Thymus (tissue), 11 donors: Measurements from ENCODE around the gene AADACL3. TPM values are rescaled to one million over a fixed set of nuclear protein-coding genes. Genes with fewer than 3 reads are reported as not detected.

ENCODE experiments used
- DNase-seq, 9 donors: peaks; one replicate each; pipeline ENCODE4 v3.0.0-alpha.2; 2013; ENCODE audit warnings: low spot score in 9 of 9, low read depth in 6 of 9, missing footprints in 1 of 9
- H3K27ac ChIP-seq, 2 donors: one replicate each; pipeline ENCODE4 v1.5.1; 2013; ENCODE audit warnings: control low read depth in 1 of 2, low read depth in 1 of 2, low read length in 1 of 2, mild to moderate bottlenecking in 1 of 2, moderate library complexity in 1 of 2
- H3K27me3 ChIP-seq, 2 donors: one replicate each; pipeline ENCODE4 v1.5.1; 2013; ENCODE audit warnings: low read length in 1 of 2; ENCODE audit not compliant: control insufficient read depth in 2 of 2, insufficient read depth in 1 of 2
- H3K36me3 ChIP-seq, 2 donors: one replicate each; pipeline ENCODE4 v1.5.1; 2013; ENCODE audit warnings: low read length in 1 of 2, mild to moderate bottlenecking in 1 of 2, moderate library complexity in 1 of 2; ENCODE audit not compliant: control insufficient read depth in 2 of 2, insufficient read depth in 2 of 2
- H3K4me1 ChIP-seq, 2 donors: one replicate each; pipeline ENCODE4 v1.5.1; 2013; ENCODE audit warnings: low read length in 2 of 2; ENCODE audit not compliant: control insufficient read depth in 2 of 2, insufficient read depth in 2 of 2
- H3K4me3 ChIP-seq, 2 donors: one replicate each; pipeline ENCODE4 v1.5.1; 2013; ENCODE audit warnings: low read length in 2 of 2, control low read depth in 1 of 2, mild to moderate bottlenecking in 1 of 2
- H3K9me3 ChIP-seq, 2 donors: one replicate each; pipeline ENCODE4 v1.5.1; 2013; ENCODE audit warnings: low read length in 1 of 2, mild to moderate bottlenecking in 1 of 2; ENCODE audit not compliant: control insufficient read depth in 2 of 2, insufficient read depth in 1 of 2
- WGBS: extraction: QIAGEN DNeasy Blood & Tissue Kit; methylation state at CpG from one replicate; pipeline ENCODE4 v1.1.7; 2013; 5-methylcytosine and 5-hydroxymethylcytosine counted together
- polyA plus RNA-seq: library from polyadenylated mRNA; stranded (reverse); fragments of 200-250 nt; gene quantifications from one replicate; pipeline ENCODE4 v1.2.3, GENCODE V29; 2013
- total RNA-seq: library from RNA; stranded (reverse); fragments of 120-200 nt; gene quantifications from one replicate; pipeline ENCODE4 v1.2.4, GENCODE V29; 2013
- donor health status: healthy.

The AADACL3 gene
- total and polyA plus RNA-seq, 2 donors, result 0.05 to 0.07 TPM

DNA sequence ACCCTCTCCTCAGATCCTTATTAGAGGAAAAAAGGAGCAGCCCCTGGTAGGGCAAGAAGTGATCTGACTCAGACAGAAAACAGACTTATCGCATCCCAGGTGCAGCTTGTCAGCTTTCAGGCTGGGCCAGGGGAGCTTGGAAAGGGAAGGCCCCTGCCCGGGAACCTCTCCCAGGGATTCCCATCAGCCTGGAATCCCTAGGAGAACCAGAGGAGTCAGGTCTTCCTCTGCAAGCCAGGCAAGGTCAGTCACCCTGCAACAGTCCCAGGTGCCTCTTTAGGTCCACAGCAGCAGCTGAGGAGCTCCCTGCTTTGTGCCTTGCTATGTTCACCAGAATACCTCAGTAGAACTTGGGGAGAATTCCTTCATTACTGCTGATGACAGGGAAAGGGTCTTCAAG lies 54.7 kb downstream of the AADACL3 start:
- Histone ChIP-seq H3K4me1 (no peaks in the 10 kb centered on the region), H3K27me3 (no peaks in the 10 kb centered on the region), H3K27ac (no peak overlapping the region), H3K36me3 (no peaks in the 10 kb centered on the region), H3K9me3 (no peaks in the 10 kb centered on the region), H3K4me3 (no peak overlapping the region)
- no peak for DNase-seq
- 93% methylated on average over 2 of the region's 2 CpGs for WGBS

DNA sequence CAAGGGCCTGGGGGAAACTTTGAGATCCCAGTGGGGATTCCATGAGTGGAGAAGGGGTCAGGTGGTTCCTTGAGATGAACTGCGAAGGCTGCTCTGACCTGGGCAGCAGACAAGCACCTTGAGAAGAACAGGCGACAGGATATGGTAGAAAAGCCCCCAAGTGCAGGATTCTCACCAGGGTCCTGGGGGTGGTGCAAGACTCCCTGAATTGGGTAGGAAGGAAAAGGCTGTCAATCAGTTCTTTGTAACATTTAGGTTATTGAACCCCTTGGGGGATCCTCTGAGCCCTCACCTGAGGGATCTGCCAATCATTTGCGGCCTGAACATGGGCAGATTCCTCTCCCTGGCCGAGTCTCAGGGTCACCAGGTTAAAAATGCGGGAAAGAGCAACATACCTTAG lies 55.3 kb downstream of the AADACL3 start:
- Histone ChIP-seq H3K27me3 (no peaks in the 10 kb centered on the region), H3K4me3 (no peak overlapping the region), H3K36me3 (no peaks in the 10 kb centered on the region), H3K27ac (no peak overlapping the region), H3K9me3 (no peaks in the 10 kb centered on the region), H3K4me1 (no peaks in the 10 kb centered on the region)
- DNase-seq, result no peak
- WGBS, result 88% methylated on average over 5 of the region's 5 CpGs

DNA sequence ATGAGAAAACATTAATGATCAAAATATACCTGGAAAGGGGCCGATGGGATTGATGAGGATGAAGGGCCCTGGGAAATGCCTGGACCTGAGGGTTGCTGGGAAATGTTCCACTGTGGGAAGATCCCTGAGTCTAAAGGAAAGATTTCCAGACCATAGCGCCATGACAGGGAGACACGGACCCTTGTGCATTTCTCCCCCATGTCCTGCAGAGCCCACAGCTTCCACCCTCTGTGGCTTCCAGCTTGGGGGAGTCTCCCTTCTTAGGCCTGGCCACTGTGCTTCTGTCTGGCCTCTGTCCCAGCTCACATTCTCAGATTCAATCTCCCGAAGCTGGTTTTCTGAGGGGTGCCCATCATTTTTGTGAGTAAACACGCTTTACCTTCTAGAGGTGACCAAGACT lies 56.6 kb downstream of the AADACL3 start:
- Histone ChIP-seq H3K27ac (no peak overlapping the region), H3K36me3 (no peaks in the 10 kb centered on the region), H3K27me3 (no peaks in the 10 kb centered on the region), H3K4me1 (no peaks in the 10 kb centered on the region), H3K4me3 (no peak overlapping the region), H3K9me3 (no peaks in the 10 kb centered on the region)
- 94% methylated on average over 5 of the region's 5 CpGs for WGBS
- no peak for DNase-seq

DNA sequence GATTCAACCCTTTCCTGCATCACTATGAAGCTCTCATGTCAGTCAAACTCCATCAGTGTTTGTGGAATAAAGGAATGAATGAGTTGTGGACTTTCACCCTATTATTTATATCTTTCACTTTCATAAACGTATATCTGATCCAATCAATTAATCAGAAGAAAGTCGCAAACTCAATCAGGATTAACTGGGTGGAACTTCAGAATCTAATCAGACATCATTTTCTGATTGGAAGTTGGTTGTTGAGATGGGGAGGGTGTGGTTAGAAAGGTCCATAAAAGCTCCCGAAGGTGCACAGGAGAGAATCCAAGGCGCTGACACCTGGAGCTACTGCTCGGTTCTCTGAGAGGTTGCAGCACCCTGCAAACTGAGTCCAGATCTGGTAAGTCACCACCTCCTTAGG lies 57.5 kb downstream of the AADACL3 start, which contains the start of gene PRAMEF12:
PRAMEF12 (plus strand) TSS at position 301 of the 400 bp plus-strand sequence. CDS start 1,130 bp downstream, outside the sequence.
- DNase-seq, result no peak
- Histone ChIP-seq H3K36me3 (no peaks in the 10 kb centered on the region), H3K27ac (no peak within 1 kb of the TSS), H3K27me3 (no peaks in the 10 kb centered on the region), H3K4me3 (no peak within 1 kb of the TSS), H3K4me1 (no peaks in the 10 kb centered on the region), H3K9me3 (no peaks in the 10 kb centered on the region)
- 97% methylated on average over 5 of the region's 5 CpGs for WGBS

DNA sequence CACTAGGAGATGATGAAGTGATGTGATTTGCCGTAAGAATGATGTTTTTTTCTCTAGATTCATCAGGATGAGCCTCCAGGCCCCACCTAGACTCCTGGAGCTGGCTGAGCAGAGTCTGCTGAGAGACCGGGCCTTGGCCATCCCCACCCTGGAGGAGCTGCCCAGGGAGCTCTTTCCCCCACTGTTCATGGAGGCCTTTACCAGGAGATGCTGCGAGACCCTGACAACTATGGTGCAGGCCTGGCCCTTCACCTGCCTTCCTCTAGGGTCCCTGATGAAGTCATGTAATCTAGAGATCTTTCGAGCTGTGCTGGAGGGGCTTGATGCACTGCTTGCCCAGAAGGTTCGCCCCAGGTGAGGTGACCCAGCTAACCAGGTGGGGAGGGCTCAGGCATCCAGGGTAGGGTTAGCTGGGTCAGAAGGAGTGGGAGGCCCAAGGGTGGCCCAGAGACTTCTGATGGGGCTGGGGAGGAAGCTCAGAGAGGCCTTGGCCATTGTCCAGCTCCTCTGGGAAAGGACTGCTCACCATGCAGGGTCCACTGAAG lies 59.0 kb downstream of the AADACL3 start:
- Histone ChIP-seq H3K27me3 (no peaks in the 10 kb centered on the region), H3K27ac (no peak overlapping the region), H3K36me3 (no peaks in the 10 kb centered on the region), H3K9me3 (no peaks in the 10 kb centered on the region), H3K4me1 (no peaks in the 10 kb centered on the region), H3K4me3 (no peak overlapping the region)
- no peak for DNase-seq
- 89% methylated on average over 5 of the region's 5 CpGs for WGBS

DNA sequence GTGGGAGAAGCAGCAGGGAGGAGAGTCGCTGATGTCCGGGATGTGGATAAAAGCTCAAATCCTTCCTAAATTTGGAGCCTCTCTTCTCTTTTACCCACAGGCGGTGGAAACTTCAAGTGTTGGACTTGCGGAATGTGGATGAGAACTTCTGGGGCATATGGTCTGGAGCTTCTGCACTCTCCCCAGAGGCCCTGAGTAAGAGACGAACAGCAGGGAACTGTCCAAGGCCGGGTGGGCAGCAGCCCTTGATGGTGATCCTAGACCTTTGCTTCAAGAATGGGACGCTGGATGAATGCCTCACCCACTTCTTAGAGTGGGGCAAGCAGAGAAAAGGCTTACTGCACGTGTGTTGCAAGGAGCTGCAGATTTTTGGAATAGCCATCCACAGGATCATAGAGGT lies 59.5 kb downstream of the AADACL3 start:
- no peaks in the 10 kb centered on the region for H3K27me3 ChIP-seq
- H3K36me3 ChIP-seq, result no peaks in the 10 kb centered on the region
- no peak for DNase-seq
- no peaks in the 10 kb centered on the region for H3K9me3 ChIP-seq
- no peaks in the 10 kb centered on the region for H3K4me1 ChIP-seq
- no peak overlapping the region for H3K4me3 ChIP-seq
- 88% methylated on average over 8 of the region's 8 CpGs for WGBS
- no peak overlapping the region for H3K27ac ChIP-seq

DNA sequence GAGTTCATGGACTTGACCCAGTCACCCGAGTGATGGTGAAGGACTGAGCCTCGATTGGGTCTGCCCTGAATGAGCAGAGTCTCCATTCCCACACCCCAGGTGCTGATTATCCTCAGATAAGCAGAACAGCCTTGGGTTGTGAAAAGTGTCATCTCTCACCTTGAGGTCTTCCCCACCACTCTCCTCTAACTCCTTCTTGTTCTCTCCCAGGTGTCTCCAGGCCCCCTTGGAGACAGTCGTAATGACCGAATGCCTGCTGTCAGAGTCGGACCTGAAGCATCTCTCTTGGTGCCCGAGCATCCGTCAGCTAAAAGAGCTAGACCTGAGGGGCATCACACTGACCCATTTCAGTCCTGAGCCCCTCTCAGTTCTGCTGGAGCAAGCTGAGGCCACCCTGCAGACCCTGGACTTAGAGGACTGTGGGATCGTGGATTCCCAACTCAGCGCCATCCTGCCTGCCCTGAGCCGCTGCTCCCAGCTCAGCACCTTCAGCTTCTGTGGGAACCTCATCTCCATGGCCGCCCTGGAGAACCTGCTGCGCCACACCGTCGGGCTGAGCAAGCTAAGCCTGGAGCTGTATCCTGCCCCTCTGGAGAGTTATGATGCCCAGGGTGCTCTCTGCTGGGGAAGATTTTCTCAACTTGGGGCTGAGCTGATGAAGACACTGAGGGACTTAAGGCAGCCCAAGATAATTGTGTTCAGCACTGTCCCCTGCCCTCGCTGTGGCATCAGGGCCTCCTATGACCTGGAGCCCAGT lies 61.1 kb downstream of the AADACL3 start:
- Histone ChIP-seq H3K27me3 (no peaks in the 10 kb centered on the region), H3K9me3 (no peaks in the 10 kb centered on the region), H3K4me1 (no peaks in the 10 kb centered on the region), H3K4me3 (no peak overlapping the region), H3K27ac (no peak overlapping the region), H3K36me3 (no peaks in the 10 kb centered on the region)
- DNase-seq, result no peak
- 95% methylated on average over 15 of the region's 15 CpGs for WGBS

Other genes starting within 250 kb of the AADACL3 start
- 20.5 TPM for gene DHRS3, start 97.9 kb upstream of the AADACL3 start, total RNA-seq
- 56.8 TPM for gene DHRS3, start 97.9 kb upstream of the AADACL3 start, polyA plus RNA-seq
- gene AADACL4, start 72.0 kb upstream of the AADACL3 start, total RNA-seq, result not detected
- 0.05 TPM for gene AADACL4, start 72.0 kb upstream of the AADACL3 start, polyA plus RNA-seq
- gene CFAP107, start 30.1 kb downstream of the AADACL3 start, total RNA-seq, result not detected
- gene CFAP107, start 30.1 kb downstream of the AADACL3 start, polyA plus RNA-seq, result 0.16 TPM
- 0.05 TPM for gene PRAMEF12, start 57.6 kb downstream of the AADACL3 start, total RNA-seq
- 0.50 TPM for gene PRAMEF12, start 57.6 kb downstream of the AADACL3 start, polyA plus RNA-seq
- 0.05 TPM for gene PRAMEF1, start 75.3 kb downstream of the AADACL3 start, total RNA-seq
- 0.11 TPM for gene PRAMEF1, start 75.3 kb downstream of the AADACL3 start, polyA plus RNA-seq
- not detected for gene PRAMEF11, start 115.3 kb downstream of the AADACL3 start, total RNA-seq
- 0.05 TPM for gene PRAMEF11, start 115.3 kb downstream of the AADACL3 start, polyA plus RNA-seq
- not detected for gene HNRNPCL1, start 132.6 kb downstream of the AADACL3 start, total RNA-seq
- not detected for gene HNRNPCL1, start 132.6 kb downstream of the AADACL3 start, polyA plus RNA-seq
- 0.05 TPM for gene PRAMEF2, start 141.0 kb downstream of the AADACL3 start, total RNA-seq
- gene PRAMEF2, start 141.0 kb downstream of the AADACL3 start, polyA plus RNA-seq, result 0.09 TPM
- gene PRAMEF4, start 170.1 kb downstream of the AADACL3 start, total RNA-seq, result not detected
- 0.05 TPM for gene PRAMEF4, start 170.1 kb downstream of the AADACL3 start, polyA plus RNA-seq
- gene PRAMEF10, start 182.2 kb downstream of the AADACL3 start, total RNA-seq, result not detected
- gene PRAMEF10, start 182.2 kb downstream of the AADACL3 start, polyA plus RNA-seq, result 0.07 TPM
- not detected for gene PRAMEF7, start 200.5 kb downstream of the AADACL3 start, total RNA-seq
- gene PRAMEF7, start 200.5 kb downstream of the AADACL3 start, polyA plus RNA-seq, result 0.23 TPM
- 0.09 TPM for gene PRAMEF6, start 231.5 kb downstream of the AADACL3 start, total RNA-seq
- gene PRAMEF6, start 231.5 kb downstream of the AADACL3 start, polyA plus RNA-seq, result 0.21 TPM